MM.1S (cell line): Measurements from ENCODE around the gene USB1.

Experiments used
- DNase-seq: peaks from one replicate; pipeline ENCODE4 v3.0.0-alpha.2; 2015
- H2AFZ ChIP-seq: fragments of 300-600 bp; sonication (generic); 2 replicates; pipeline ENCODE4 v1.6.0; 2016; ENCODE audit warnings: antibody characterized with exemption, low read length
- H3F3A ChIP-seq: fragments of 300-600 bp; sonication (generic); 2 replicates; pipeline ENCODE4 v1.6.1; 2016; ENCODE audit warnings: mild to moderate bottlenecking, antibody characterized with exemption, low read length, moderate library complexity, mixed read lengths; ENCODE audit not compliant: insufficient read depth
- H3K27ac ChIP-seq: fragments of 300-600 bp; sonication (generic); 2 replicates; pipeline ENCODE4 v1.5.1; 2016; ENCODE audit warnings: mild to moderate bottlenecking, low read length
- H3K27me3 ChIP-seq: fragments of 300-600 bp; sonication (generic); replicated peaks from 2 replicates; pipeline ENCODE4 v1.6.0; 2016; ENCODE audit warnings: low read length; ENCODE audit not compliant: insufficient read depth
- H3K36me3 ChIP-seq: fragments of 300-600 bp; sonication (generic); replicated peaks from 2 replicates; pipeline ENCODE4 v1.6.1; 2016; ENCODE audit warnings: mild to moderate bottlenecking, low read length, mixed read lengths; ENCODE audit not compliant: insufficient read depth
- H3K4me1 ChIP-seq: fragments of 300-600 bp; sonication (generic); 2 replicates; pipeline ENCODE4 v1.6.1; 2016; ENCODE audit warnings: low read length, mixed read lengths
- H3K4me2 ChIP-seq: fragments of 300-600 bp; sonication (generic); 2 replicates; pipeline ENCODE4 v1.6.0; 2016; ENCODE audit warnings: low read depth, low read length
- H3K4me3 ChIP-seq: fragments of 300-600 bp; sonication (generic); 2 replicates; pipeline ENCODE4 v1.5.1; 2016; ENCODE audit warnings: low read length, mixed read lengths
- H3K79me2 ChIP-seq: fragments of 300-600 bp; sonication (generic); 2 replicates; pipeline ENCODE4 v1.6.1; 2016; ENCODE audit warnings: mixed run types, low read length, mixed read lengths
- H3K9ac ChIP-seq: fragments of 300-600 bp; sonication (generic); 2 replicates; pipeline ENCODE4 v1.6.1; 2016; ENCODE audit warnings: low read length, mixed read lengths
- H3K9me2 ChIP-seq: fragments of 300-600 bp; sonication (generic); replicated peaks from 2 replicates; pipeline ENCODE4 v1.6.1; 2016; ENCODE audit warnings: mild to moderate bottlenecking, low read length, mixed read lengths; ENCODE audit not compliant: insufficient read depth
- H3K9me3 ChIP-seq: fragments of 300-600 bp; sonication (generic); replicated peaks from 2 replicates; pipeline ENCODE4 v1.6.1; 2016; ENCODE audit warnings: mild to moderate bottlenecking, low read length, mixed read lengths; ENCODE audit not compliant: insufficient read depth
- H4K20me1 ChIP-seq: fragments of 300-600 bp; sonication (generic); 2 replicates; pipeline ENCODE4 v1.6.1; 2016; ENCODE audit warnings: mild to moderate bottlenecking, low read length, moderate library complexity, mixed read lengths; ENCODE audit not compliant: insufficient read depth
- CTCF ChIP-seq: fragments of 300-600 bp; sonication (generic); IDR thresholded peaks from 2 replicates; pipeline ENCODE4 v1.5.1; 2016; ENCODE audit warnings: antibody characterized with exemption, low read length, mixed read lengths
- EZH2 ChIP-seq: fragments of 300-600 bp; sonication (generic); optimal IDR thresholded peaks from 2 replicates; pipeline ENCODE3; 2017; ENCODE audit warnings: low read depth, mild to moderate bottlenecking, antibody characterized with exemption, low read length, mixed read lengths
- EZH2phosphoT487 ChIP-seq: fragments of 300-600 bp; sonication (generic); IDR thresholded peaks from 2 replicates; pipeline ENCODE4 v1.6.1; 2018; ENCODE audit warnings: antibody characterized with exemption, low read length

USB1 gene

GRCh38 chr16:58024486-58025350 lies 23.5 kb downstream of the USB1 start:
- Histone ChIP-seq H3K9me3 (no peaks in the 10 kb centered on the region), H3K4me1 (no peaks in the 10 kb centered on the region; the same call in 1 of the 2 replicates), H3K9ac (peak overlapping the region; percentile 18; the same call in 1 of the 2 replicates), H3K27ac (no peak overlapping the region), H3K4me2 (peak overlapping the region; percentile 99), H4K20me1 (no peaks in the 10 kb centered on the region), H2AFZ (peak overlapping the region; percentile 98), H3F3A (no peaks in the 10 kb centered on the region), H3K79me2 (no peaks in the 10 kb centered on the region), H3K27me3 (peaks cover 18% of the 10 kb centered on the region), H3K36me3 (no peaks in the 10 kb centered on the region), H3K4me3 (peak overlapping the region; percentile 87), H3K9me2 (no peaks in the 10 kb centered on the region)
- no peak for DNase-seq
- TF ChIP-seq EZH2phosphoT487 = no peak
- no peak for TF ChIP-seq CTCF
- TF ChIP-seq EZH2 = no peak

- no peaks in the 10 kb centered on the region for H3K9me3 ChIP-seq
- H3K4me1 ChIP-seq = no peaks in the 10 kb centered on the region; the same call in 1 of the 2 replicates
- H3K27me3 ChIP-seq = peaks cover 18% of the 10 kb centered on the region
- H3K9ac ChIP-seq = peak within 1 kb of the TSS; percentile 18; the same call in 1 of the 2 replicates
- peak within 1 kb of the TSS; percentile 98 for H2AFZ ChIP-seq
- H3K4me2 ChIP-seq = peak within 1 kb of the TSS; percentile 99
- no peaks in the 10 kb centered on the region for H4K20me1 ChIP-seq
- no peaks in the 10 kb centered on the region for H3K79me2 ChIP-seq
- no peak for TF ChIP-seq CTCF
- H3K9me2 ChIP-seq = no peaks in the 10 kb centered on the region
- H3F3A ChIP-seq = no peaks in the 10 kb centered on the region
- H3K36me3 ChIP-seq = no peaks in the 10 kb centered on the region
- no peak within 1 kb of the TSS for H3K27ac ChIP-seq
- peak within 1 kb of the TSS; percentile 87 for H3K4me3 ChIP-seq
- peak; percentile 71 for DNase-seq
Measured at GRCh38 chr16:58025351-58026138, 24.3 kb downstream of the USB1 start, which contains the start of gene MMP15. MMP15 (plus strand) TSS chr16:58025754; CDS start chr16:58026351, 597 bp downstream.

- Histone ChIP-seq H4K20me1 (no peaks in the 10 kb centered on the region), H3K4me1 (no peaks in the 10 kb centered on the region; the same call in 1 of the 2 replicates), H3K27ac (no peak overlapping the region), H3K79me2 (no peaks in the 10 kb centered on the region), H3K4me3 (peak overlapping the region; percentile 87), H3K4me2 (peak overlapping the region; percentile 99), H3K9me2 (no peaks in the 10 kb centered on the region), H3K36me3 (no peaks in the 10 kb centered on the region), H3K9me3 (no peaks in the 10 kb centered on the region), H3K27me3 (peaks cover 18% of the 10 kb centered on the region), H3F3A (no peaks in the 10 kb centered on the region), H3K9ac (no peak overlapping the region; the same call in 1 of the 2 replicates), H2AFZ (peak overlapping the region; percentile 98)
- TF ChIP-seq EZH2phosphoT487 (no peak), CTCF (no peak), EZH2 (no peak)
- no peak for DNase-seq
Measured at GRCh38 chr16:58026139-58026704, 25.0 kb downstream of the USB1 start.
